SK-N-SH treated with all-trans-retinoic acid at 6 μM for 48 hours (cell line): ENCODE measurements around the gene NFIB.

Experiments used
- ARNTL ChIP-seq: fragments of 450-650 bp; formaldehyde crosslinking; IDR thresholded peaks from 2 replicates; pipeline ENCODE4 v1.5.0; 2020; ENCODE audit warnings: low read depth, mild to moderate bottlenecking, moderate library complexity, borderline replicate concordance
- CREB5 ChIP-seq: fragments of 250-450 bp; sonication (Bioruptor Pico); IDR thresholded peaks from 2 replicates; pipeline ENCODE4 v1.5.1; 2020; ENCODE audit warnings: low read depth, mild to moderate bottlenecking, moderate library complexity
- CSRNP3 ChIP-seq: fragments of 250-450 bp; sonication (Bioruptor Pico); IDR thresholded peaks from 2 replicates; pipeline ENCODE4 v1.5.1; 2021; ENCODE audit warnings: mild to moderate bottlenecking, moderate library complexity
- GLIS3 ChIP-seq: fragments of 250-450 bp; sonication (Bioruptor Pico); IDR thresholded peaks from 2 replicates; pipeline ENCODE4 v1.5.0; 2020; ENCODE audit warnings: mild to moderate bottlenecking, moderate library complexity
- PATZ1 ChIP-seq: fragments of 250-450 bp; sonication (Bioruptor Pico); IDR thresholded peaks from 2 replicates; pipeline ENCODE4 v1.8.0; 2020; ENCODE audit warnings: mild to moderate bottlenecking, moderate library complexity, borderline replicate concordance
- POU6F1 ChIP-seq: fragments of 250-450 bp; sonication (Bioruptor Pico); IDR thresholded peaks from 2 replicates; pipeline ENCODE4 v1.8.0; 2021; ENCODE audit warnings: low read depth, mild to moderate bottlenecking, moderate library complexity, borderline replicate concordance
- SNAI2 ChIP-seq: fragments of 250-450 bp; sonication (Bioruptor Pico); IDR thresholded peaks from 2 replicates; pipeline ENCODE4 v1.5.0; 2020; ENCODE audit warnings: mild to moderate bottlenecking, moderate library complexity
- TCF4 ChIP-seq: fragments of 250-450 bp; sonication (Bioruptor Pico); IDR thresholded peaks from 2 replicates; pipeline ENCODE4 v1.8.0; 2021; ENCODE audit warnings: mild to moderate bottlenecking, moderate library complexity, borderline replicate concordance
- ZC3H10 ChIP-seq: fragments of 250-450 bp; sonication (Bioruptor Pico); IDR thresholded peaks from 2 replicates; pipeline ENCODE4 v1.5.1; 2021; ENCODE audit warnings: mild to moderate bottlenecking, moderate library complexity
- ZFP3 ChIP-seq: fragments of 250-450 bp; sonication (Bioruptor Pico); IDR thresholded peaks from 2 replicates; pipeline ENCODE4 v1.5.0; 2020; ENCODE audit warnings: mild to moderate bottlenecking, moderate library complexity
- ZFP30 ChIP-seq: fragments of 450-650 bp; formaldehyde crosslinking; IDR thresholded peaks from 2 replicates; pipeline ENCODE4 v1.5.0; 2022; ENCODE audit warnings: mild to moderate bottlenecking, moderate library complexity
- ZNF565 ChIP-seq: fragments of 450-650 bp; formaldehyde crosslinking; conservative IDR thresholded peaks from 2 replicates; pipeline ENCODE4 v1.5.0; 2020; ENCODE audit warnings: low read depth, mild to moderate bottlenecking, moderate library complexity
- ZNF70 ChIP-seq: fragments of 450-650 bp; formaldehyde crosslinking; IDR thresholded peaks from 2 replicates; pipeline ENCODE4 v1.5.0; 2020; ENCODE audit warnings: mild to moderate bottlenecking, moderate library complexity
- ZNF8 ChIP-seq: fragments of 450-650 bp; formaldehyde crosslinking; IDR thresholded peaks from 2 replicates; pipeline ENCODE4 v1.5.0; 2020; ENCODE audit warnings: mild to moderate bottlenecking, moderate library complexity

- TF ChIP-seq ZNF565 (CRISPR knock-in tag) (no peak), ZNF70 (CRISPR knock-in tag) (no peak), ARNTL (CRISPR knock-in tag) (no peak), ZFP3 (CRISPR knock-in tag) (no peak), SNAI2 (CRISPR knock-in tag) (no peak), GLIS3 (CRISPR knock-in tag) (no peak), PATZ1 (CRISPR knock-in tag) (no peak), POU6F1 (CRISPR knock-in tag) (no peak), CREB5 (CRISPR knock-in tag) (no peak), TCF4 (no peak), ZFP30 (CRISPR knock-in tag) (no peak), ZC3H10 (no peak), CSRNP3 (no peak), ZNF8 (no peak)
These were observed 140.2 kb downstream of the NFIB start for GRCh38 chr9:14173713-14174112.
